ENCODE measurements around the gene DAB2IP.

DAB2IP gene

GRCh38 chr9:121768416-121769015 lies 117.1 kb downstream of the DAB2IP start:
- H3K27ac ChIP-seq: no peak overlapping the region
- TF ChIP-seq CTCF (conservative IDR thresholded peaks at IDR 0.05): no peak

GRCh38 chr9:121769939-121770338 lies 118.5 kb downstream of the DAB2IP start:
- H3K27ac ChIP-seq: no peak overlapping the region
- TF ChIP-seq CTCF (conservative IDR thresholded peaks at IDR 0.05): no peak
- TF ChIP-seq ZFX (IDR thresholded peaks at IDR 0.05): no peak

GRCh38 chr9:121770415-121771273 lies 119.2 kb downstream of the DAB2IP start:
- no peak overlapping the region for H3K27ac ChIP-seq
- TF ChIP-seq CTCF (conservative IDR thresholded peaks at IDR 0.05) (no peak), ZFX (IDR thresholded peaks at IDR 0.05) (no peak)

- no peak overlapping the region for H3K27ac ChIP-seq
- TF ChIP-seq CTCF (conservative IDR thresholded peaks at IDR 0.05) (no peak), ZFX (IDR thresholded peaks at IDR 0.05) (no peak)
Observed at GRCh38 chr9:121771418-121771817, 120.0 kb downstream of the DAB2IP start.

- no peak for TF ChIP-seq ZFX (IDR thresholded peaks at IDR 0.05)
- no peak for TF ChIP-seq CTCF (conservative IDR thresholded peaks at IDR 0.05)
- no peak overlapping the region for H3K27ac ChIP-seq
Observed at GRCh38 chr9:121771851-121772599, 120.6 kb downstream of the DAB2IP start.

GRCh38 chr9:121772600-121773285 lies 121.3 kb downstream of the DAB2IP start:
- no peak overlapping the region for H3K27ac ChIP-seq
- TF ChIP-seq ZFX (IDR thresholded peaks at IDR 0.05): no peak
- TF ChIP-seq CTCF (conservative IDR thresholded peaks at IDR 0.05): no peak
